Endothelial cell of umbilical vein (primary cell): ENCODE measurements around the gene SMTNL2. TPM values are rescaled to one million over a fixed set of nuclear protein-coding genes. Genes with fewer than 3 reads are reported as not detected.

ENCODE experiments used
- BruUV-seq: library from RNA; stranded (reverse); fragments of 400-500 nt; replicated peaks from 2 replicates; lab custom pipeline; 2021; lab: Mats Ljungman, UMichigan
- CTCF ChIA-PET: fragments of 300-600, 350-600 bp; sonication (Branson Sonifier 250); formaldehyde crosslinking; loops from one replicate; lab custom pipeline; 2021; ENCODE audit warnings: antibody characterized with exemption, inconsistent platforms; lab: Charles Lee
- POLR2A ChIA-PET: fragments of 300-600, 350-600 bp; sonication (Branson Sonifier 250); formaldehyde crosslinking; loops from one replicate; lab custom pipeline; 2021; ENCODE audit warnings: antibody characterized with exemption, inconsistent platforms; lab: Charles Lee
- DNase-seq: peaks from one replicate; pipeline ENCODE4 v3.0.0-alpha.2; 2011; ENCODE audit warnings: low read depth, low spot score
- FAIRE-seq: peaks from 2 replicates; lab custom pipeline; 2011; peaks lifted over from hg19 to GRCh38; lab: Jason Lieb, UNC
- H2AFZ ChIP-seq: 2 replicates; pipeline ENCODE4 v1.6.0; 2012; ENCODE audit warnings: low read depth, low read length, control low read depth, inconsistent platforms
- H3K27ac ChIP-seq: 2 replicates; pipeline ENCODE4 v1.5.1; 2011; ENCODE audit warnings: low read depth, mild to moderate bottlenecking, control low read depth, low read length, moderate library complexity; ENCODE audit not compliant: insufficient read depth
- H3K27me3 ChIP-seq, 2 experiments: 2 replicates each; pipeline versions ENCODE4 v1.6.0 to v1.6.1; 2011; ENCODE audit warnings: low read length in 2 of 2, mixed read lengths in 1 of 2; ENCODE audit not compliant: control insufficient read depth in 2 of 2, insufficient read depth in 2 of 2
- H3K36me3 ChIP-seq, 2 experiments: 2 replicates in 1 of 2; 3 replicates in 1 of 2; pipeline ENCODE4 v1.5.1; 2011; ENCODE audit warnings: low read length in 2 of 2, mild to moderate bottlenecking in 1 of 2, moderate library complexity in 1 of 2; ENCODE audit not compliant: control insufficient read depth in 2 of 2, insufficient read depth in 2 of 2; ENCODE audit errors: extremely low read depth in 1 of 2
- H3K4me1 ChIP-seq: 3 replicates; pipeline ENCODE4 v1.5.1; 2011; ENCODE audit warnings: mild to moderate bottlenecking, low read length; ENCODE audit not compliant: control insufficient read depth, insufficient read depth; ENCODE audit errors: extremely low read depth
- H3K4me2 ChIP-seq: 2 replicates; pipeline ENCODE4 v1.6.1; 2011; ENCODE audit warnings: low read length, control low read depth, mixed read lengths; ENCODE audit not compliant: insufficient read depth
- H3K4me3 ChIP-seq, 3 experiments: fragments of 200-600 bp in 1 of 3; sonication (generic), shearing (Covaris generic) in 1 of 3; replicated peaks in 1 of 3; 2 replicates each; pipeline ENCODE4 v1.5.1; 2011 to 2016; ENCODE audit warnings: control low read depth in 3 of 3, low read length in 3 of 3, mild to moderate bottlenecking in 2 of 3, inconsistent platforms in 1 of 3, low read depth in 1 of 3, moderate library complexity in 1 of 3; ENCODE audit not compliant: insufficient read depth in 1 of 3
- H3K79me2 ChIP-seq: 2 replicates; pipeline ENCODE4 v1.6.0; 2012; ENCODE audit warnings: low read length, inconsistent platforms; ENCODE audit not compliant: control insufficient read depth, insufficient read depth
- H3K9ac ChIP-seq: replicated peaks from 2 replicates; pipeline ENCODE3; 2011; ENCODE audit warnings: low read length, control low read depth; ENCODE audit not compliant: insufficient read depth; ENCODE audit errors: extremely low read depth
- H3K9me1 ChIP-seq: replicated peaks from 3 replicates; pipeline ENCODE4 v1.6.0; 2011; ENCODE audit warnings: mild to moderate bottlenecking, low read length; ENCODE audit not compliant: control insufficient read depth, insufficient read depth; ENCODE audit errors: extremely low read depth
- H3K9me3 ChIP-seq: replicated peaks from 2 replicates; pipeline ENCODE4 v1.5.1; 2012; ENCODE audit warnings: low read length, inconsistent platforms; ENCODE audit not compliant: control insufficient read depth, insufficient read depth
- H4K20me1 ChIP-seq: replicated peaks from 2 replicates; pipeline ENCODE3; 2011; ENCODE audit warnings: mild to moderate bottlenecking, low read length; ENCODE audit not compliant: control insufficient read depth, insufficient read depth; ENCODE audit errors: extremely low read depth
- EZH2 ChIP-seq: IDR thresholded peaks from 2 replicates; pipeline ENCODE4 v1.6.1; 2012; ENCODE audit warnings: borderline replicate concordance, low read depth, mild to moderate bottlenecking, moderate library complexity, low read length, inconsistent platforms; ENCODE audit not compliant: severe bottlenecking
- FOS ChIP-seq: IDR thresholded peaks from 2 replicates; pipeline ENCODE4 v1.6.1; 2011; ENCODE audit warnings: mild to moderate bottlenecking, low read length, moderate library complexity, borderline replicate concordance; ENCODE audit not compliant: insufficient read depth
- GATA2 ChIP-seq: IDR thresholded peaks from 2 replicates; pipeline ENCODE4 v1.7.0; 2011; ENCODE audit warnings: low read depth, mild to moderate bottlenecking, moderate library complexity, mixed read lengths, low read length; ENCODE audit not compliant: insufficient read length, insufficient read depth
- MYC ChIP-seq: IDR thresholded peaks from one replicate; pipeline ENCODE4 v1.6.1; 2011; ENCODE audit warnings: mild to moderate bottlenecking, low read depth, low read length
- POLR2A ChIP-seq: IDR thresholded peaks from 2 replicates; pipeline ENCODE4 v1.6.1; 2012; ENCODE audit warnings: low read depth, mild to moderate bottlenecking, control low read depth, low read length
- POLR2AphosphoS5 ChIP-seq: IDR thresholded peaks from 2 replicates; pipeline ENCODE4 v1.6.1; 2012; ENCODE audit warnings: low read depth, mild to moderate bottlenecking, control low read depth, low read length, moderate library complexity; ENCODE audit not compliant: insufficient read depth
- dilution Hi-C: fragments of 300-500 bp; cut with MboI; formaldehyde crosslinking; loops from one replicate; pipeline ENCODE4 v1.15.0; 2019; ENCODE audit warnings: low sequenced_read_pairs; ENCODE audit not compliant: extremely low pct_ligation_motif_present
- intact Hi-C: fragments of 100-400 bp; cut with micrococcal nuclease; formaldehyde crosslinking; loops from one replicate; pipeline ENCODE4 v1.10.0; 2022
- polyA plus RNA-seq, 4 experiments: library from polyadenylated mRNA; depleted of rRNA in 3 of 4; stranded (reverse) in 3 of 4; unstranded in 1 of 4; fragments of >200 nt; gene quantifications; 2 replicates each; pipeline versions ENCODE4 v1.2.1 to v1.2.3, GENCODE V29; 2011 to 2012; ENCODE audit warnings: missing spikeins in 1 of 4
- total RNA-seq: library from RNA; stranded (reverse); gene quantifications from 2 replicates; pipeline ENCODE4 v1.2.3, GENCODE V29; 2021
- TF ChIP-seq, protein P1 (sequence below): IDR thresholded peaks from 2 replicates; pipeline ENCODE4 v1.6.1; 2011; ENCODE audit not compliant: insufficient read depth, insufficient read length
- TF ChIP-seq, protein P2 (sequence below), 2 donors: IDR thresholded peaks; 1 replicate in 1 of 2; 2 replicates in 1 of 2; pipeline ENCODE4 v1.5.1; 2011; ENCODE audit warnings: low read length in 2 of 2, mild to moderate bottlenecking in 2 of 2, moderate library complexity in 2 of 2, control low read depth in 1 of 2, inconsistent platforms in 1 of 2, low read depth in 1 of 2; ENCODE audit not compliant: insufficient read depth in 1 of 2; ENCODE audit errors: extremely low read depth in 1 of 2

SMTNL2 gene
- total and polyA plus RNA-seq, 2 donors (not counting 3 experiments of a cell fraction or from before 2014, with no cell fraction given): not detected

DNA sequence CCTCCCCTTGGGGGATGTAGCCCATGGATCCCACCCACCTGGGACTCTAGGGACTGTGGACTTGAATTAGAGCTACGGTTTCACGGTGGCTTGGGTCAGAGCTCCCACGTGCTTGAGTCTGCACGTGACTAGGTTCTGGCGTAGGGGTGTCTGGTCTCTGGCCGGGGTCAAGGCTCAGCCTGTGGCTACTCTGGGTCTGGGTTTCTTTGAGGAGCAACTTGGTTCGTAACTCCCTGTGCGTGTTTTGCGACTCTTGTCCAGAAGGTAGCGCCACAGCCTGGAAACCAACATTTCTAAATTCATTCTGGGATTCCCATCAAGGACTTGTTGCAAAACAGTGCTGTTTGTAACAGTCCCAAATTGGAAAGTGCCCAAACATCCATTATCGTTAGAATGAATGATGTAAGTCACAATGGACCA is 23.5 kb upstream of the SMTNL2 start:
- DNase-seq (no peak), FAIRE-seq (no peak)
- no peak for TF ChIP-seq FOS
- TF ChIP-seq POLR2AphosphoS5: no peak
- TF ChIP-seq, protein P1, sequence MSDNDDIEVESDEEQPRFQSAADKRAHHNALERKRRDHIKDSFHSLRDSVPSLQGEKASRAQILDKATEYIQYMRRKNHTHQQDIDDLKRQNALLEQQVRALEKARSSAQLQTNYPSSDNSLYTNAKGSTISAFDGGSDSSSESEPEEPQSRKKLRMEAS: no peak
- no peak for TF ChIP-seq MYC
- TF ChIP-seq, protein P2, sequence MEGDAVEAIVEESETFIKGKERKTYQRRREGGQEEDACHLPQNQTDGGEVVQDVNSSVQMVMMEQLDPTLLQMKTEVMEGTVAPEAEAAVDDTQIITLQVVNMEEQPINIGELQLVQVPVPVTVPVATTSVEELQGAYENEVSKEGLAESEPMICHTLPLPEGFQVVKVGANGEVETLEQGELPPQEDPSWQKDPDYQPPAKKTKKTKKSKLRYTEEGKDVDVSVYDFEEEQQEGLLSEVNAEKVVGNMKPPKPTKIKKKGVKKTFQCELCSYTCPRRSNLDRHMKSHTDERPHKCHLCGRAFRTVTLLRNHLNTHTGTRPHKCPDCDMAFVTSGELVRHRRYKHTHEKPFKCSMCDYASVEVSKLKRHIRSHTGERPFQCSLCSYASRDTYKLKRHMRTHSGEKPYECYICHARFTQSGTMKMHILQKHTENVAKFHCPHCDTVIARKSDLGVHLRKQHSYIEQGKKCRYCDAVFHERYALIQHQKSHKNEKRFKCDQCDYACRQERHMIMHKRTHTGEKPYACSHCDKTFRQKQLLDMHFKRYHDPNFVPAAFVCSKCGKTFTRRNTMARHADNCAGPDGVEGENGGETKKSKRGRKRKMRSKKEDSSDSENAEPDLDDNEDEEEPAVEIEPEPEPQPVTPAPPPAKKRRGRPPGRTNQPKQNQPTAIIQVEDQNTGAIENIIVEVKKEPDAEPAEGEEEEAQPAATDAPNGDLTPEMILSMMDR (IDR thresholded peaks at IDR 0.05; ENCODE audit: extremely low read depth in 1 of 2, insufficient read depth in 1 of 2, low read depth in 1 of 2, low read length in 2 of 2): no peak
- TF ChIP-seq POLR2A: no peak
- TF ChIP-seq GATA2: no peak
- no peak for TF ChIP-seq EZH2
- intact Hi-C loops: no loop called here
- Histone ChIP-seq H3K4me1 (peaks cover under 1% of the 10 kb centered on the region), H2AFZ (no peak overlapping the region), H3K27me3 (peaks cover 0 to 1% of the 10 kb centered on the region in 2 experiments), H3K9me1 (no peaks in the 10 kb centered on the region), H3K36me3 (no peaks in the 10 kb centered on the region), H3K27ac (no peak overlapping the region), H3K4me2 (no peak overlapping the region), H3K79me2 (no peaks in the 10 kb centered on the region), H3K9ac (no peak overlapping the region), H4K20me1 (no peaks in the 10 kb centered on the region), H3K4me3 (no peak overlapping the region), H3K9me3 (no peaks in the 10 kb centered on the region)
- dilution Hi-C loops: no loop called here
- ChIA-PET POLR2A (no interaction called here), CTCF (interaction anchor here (0.8 to 1.6 kb wide), 2 partner anchors 8 to 9 kb away, joined by 3 read pairs; no protein-coding TSS in a partner anchor)
- BruUV-seq: no TSS peak
